Gastrocnemius medialis (tissue), 4 donors: ENCODE results near the gene TTC5. TPM values are rescaled to one million over a fixed set of nuclear protein-coding genes. Genes with fewer than 3 reads are reported as not detected.
"Not testable (repeated sequence)": the region's sequence is repeated elsewhere in the genome, so short reads cannot be mapped to it uniquely, and the experiment has no call there.

Experiments
- ATAC-seq, 2 donors: fragments of 150-250 bp; one replicate each; pipeline ENCODE4 v1.9.1; 2016
- DNase-seq, 2 donors: peaks; one replicate each; pipeline ENCODE4 v3.0.0-alpha.2; 2019
- H3K27ac ChIP-seq, 4 donors: fragments of 200-600 bp; sonication (generic); 1 replicate in 1 of 4; 2 replicates in 3 of 4; pipeline ENCODE4 v1.5.1; 2016 to 2018; ENCODE audit warnings: mild to moderate bottlenecking in 2 of 4, moderate library complexity in 1 of 4
- H3K27me3 ChIP-seq, 3 donors: fragments of 200-600 bp; sonication (generic) in 2 of 3; 1 replicate in 1 of 3; 2 replicates in 2 of 3; pipeline versions ENCODE4 v1.5.1 to v1.6.0; 2016 to 2019; ENCODE audit warnings: mild to moderate bottlenecking in 1 of 3, moderate library complexity in 1 of 3
- H3K36me3 ChIP-seq, 2 donors: fragments of 200-600 bp; sonication (generic) in 1 of 2; one replicate each; pipeline ENCODE4 v1.5.1; 2017 to 2018
- H3K4me1 ChIP-seq, 2 donors: fragments of 200-600 bp; sonication (generic) in 1 of 2; one replicate each; pipeline ENCODE4 v1.5.1; 2016 to 2017; ENCODE audit warnings: mild to moderate bottlenecking in 2 of 2
- H3K4me3 ChIP-seq, 4 donors: fragments of 200-600 bp; sonication (generic) in 3 of 4; 1 replicate in 1 of 4; 2 replicates in 3 of 4; pipeline ENCODE4 v1.5.1; 2016 to 2019; ENCODE audit warnings: mild to moderate bottlenecking in 2 of 4
- H3K9me3 ChIP-seq, 3 donors: fragments of 200-600 bp; sonication (generic) in 2 of 3; 1 replicate in 1 of 3; 2 replicates in 2 of 3; pipeline ENCODE4 v1.5.1; 2016 to 2019
- POLR2A ChIP-seq, 2 donors: fragments of 450-650 bp; IDR thresholded peaks; one replicate each; pipeline ENCODE4 v1.6.1; 2017; ENCODE audit warnings: antibody characterized with exemption in 2 of 2, mild to moderate bottlenecking in 2 of 2, moderate library complexity in 2 of 2
- in situ Hi-C, 4 donors: fragments of 200-750 bp; cut with MboI; loops; one replicate each; pipeline versions ENCODE4 v1.15.0 to v1.8.0; 2017; ENCODE audit warnings: low sequenced_read_pairs in 4 of 4
- intact Hi-C: fragments of 100-400 bp; cut with DNase I; formaldehyde crosslinking; loops from one replicate; pipeline ENCODE4 v1.15.1; 2023; ENCODE audit warnings: low total_unique reads
- total RNA-seq, 4 donors: library from RNA; depleted of rRNA; stranded (reverse); fragments of >200 nt; gene quantifications; one replicate each; pipeline versions ENCODE4 v1.1.0 to v1.2.3, GENCODE V29; 2016
- TF ChIP-seq, protein P1 (sequence below), 5 experiments: fragments of 450-650 bp in 3 of 5; fragments of 200-600 bp in 2 of 5; sonication (generic) in 2 of 5; IDR thresholded peaks in 4 of 5; conservative IDR thresholded peaks in 1 of 5; 1 replicate in 4 of 5; 2 replicates in 1 of 5; pipeline ENCODE4 v1.5.1; 2016 to 2019; ENCODE audit warnings: antibody characterized with exemption in 5 of 5, mild to moderate bottlenecking in 3 of 5, moderate library complexity in 3 of 5

TTC5 gene
- total RNA-seq, 4 donors from 2014 or later = 3.7 to 6.3 (median 4.8) TPM

DNA sequence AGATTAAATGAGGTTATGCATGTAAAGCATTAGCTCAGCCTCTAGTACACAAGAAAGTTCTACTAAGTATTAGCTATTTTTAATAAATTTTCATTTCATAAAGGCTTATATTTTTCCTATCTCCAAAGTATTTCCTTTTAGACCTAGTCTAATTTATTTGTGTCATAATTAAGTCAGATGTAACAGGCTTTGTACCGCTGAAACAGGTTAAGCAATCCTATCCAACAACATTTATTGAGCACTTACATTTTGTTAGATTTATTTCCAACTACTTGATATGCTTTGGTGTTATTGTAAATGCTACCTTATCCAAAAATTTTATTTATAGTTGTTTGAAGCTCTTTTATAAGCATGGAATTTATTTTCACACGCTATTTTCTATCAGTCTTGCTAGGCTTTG, 35.9 kb upstream of the TTC5 start:
- DNase-seq (no peak), ATAC-seq (no peak)
- Histone ChIP-seq H3K4me3 (peak overlapping the region in 3 of 4 donors; percentile 78 to 83 (median 79)), H3K9me3 (no peaks in the 10 kb centered on the region), H3K27ac (peak overlapping the region; percentile 88 to 94 (median 92)), H3K36me3 (peaks cover 0 to 5% of the 10 kb centered on the region in 2 donors), H3K4me1 (peaks cover 5 to 10% of the 10 kb centered on the region in 2 donors), H3K27me3 (no peaks in the 10 kb centered on the region)
- intact Hi-C loops = loop anchor here (2.0 to 10.0 kb wide), 3 partner anchors 271 to 763 kb away; partner anchors contain the start of gene TMEM253
- no peak for TF ChIP-seq POLR2A (IDR thresholded peaks at IDR 0.05)
- TF ChIP-seq, protein P1, sequence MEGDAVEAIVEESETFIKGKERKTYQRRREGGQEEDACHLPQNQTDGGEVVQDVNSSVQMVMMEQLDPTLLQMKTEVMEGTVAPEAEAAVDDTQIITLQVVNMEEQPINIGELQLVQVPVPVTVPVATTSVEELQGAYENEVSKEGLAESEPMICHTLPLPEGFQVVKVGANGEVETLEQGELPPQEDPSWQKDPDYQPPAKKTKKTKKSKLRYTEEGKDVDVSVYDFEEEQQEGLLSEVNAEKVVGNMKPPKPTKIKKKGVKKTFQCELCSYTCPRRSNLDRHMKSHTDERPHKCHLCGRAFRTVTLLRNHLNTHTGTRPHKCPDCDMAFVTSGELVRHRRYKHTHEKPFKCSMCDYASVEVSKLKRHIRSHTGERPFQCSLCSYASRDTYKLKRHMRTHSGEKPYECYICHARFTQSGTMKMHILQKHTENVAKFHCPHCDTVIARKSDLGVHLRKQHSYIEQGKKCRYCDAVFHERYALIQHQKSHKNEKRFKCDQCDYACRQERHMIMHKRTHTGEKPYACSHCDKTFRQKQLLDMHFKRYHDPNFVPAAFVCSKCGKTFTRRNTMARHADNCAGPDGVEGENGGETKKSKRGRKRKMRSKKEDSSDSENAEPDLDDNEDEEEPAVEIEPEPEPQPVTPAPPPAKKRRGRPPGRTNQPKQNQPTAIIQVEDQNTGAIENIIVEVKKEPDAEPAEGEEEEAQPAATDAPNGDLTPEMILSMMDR (IDR thresholded peaks at IDR 0.05 in 4 of 5, conservative IDR thresholded peaks at IDR 0.05 in 1 of 5) = no peak
- in situ Hi-C loops = loop anchor here (10.0 to 25.0 kb wide), 4 partner anchors 121 to 646 kb away; partner anchors contain the start of genes APEX1 (in 3 of the 4), OSGEP (in 3 of the 4), PIP4P1 (in 3 of the 4) and PNP (in 3 of the 4)

DNA sequence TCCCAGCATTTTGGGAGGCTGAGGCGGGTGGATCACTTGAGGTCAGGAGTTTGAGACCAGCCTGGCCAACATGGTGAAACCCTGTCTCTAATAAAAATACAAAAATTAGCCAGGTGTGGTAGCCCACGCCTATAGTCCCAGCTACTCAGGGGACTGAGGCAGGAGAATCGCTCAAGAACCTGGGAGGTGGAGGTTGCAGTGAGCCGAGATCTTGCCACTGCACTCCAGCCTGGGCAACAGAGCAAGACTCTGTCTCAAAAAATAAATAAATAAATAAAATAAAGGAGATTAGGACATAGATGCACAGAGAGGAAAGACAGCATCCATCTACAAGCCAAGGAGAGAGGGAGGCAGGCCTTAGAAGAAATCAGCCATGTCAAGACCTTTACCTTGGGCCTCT, 35.3 kb upstream of the TTC5 start:
- in situ Hi-C loops (loop anchor here (10.0 to 25.0 kb wide), 4 partner anchors 121 to 646 kb away; partner anchors contain the start of genes APEX1 (in 3 of the 4), OSGEP (in 3 of the 4), PIP4P1 (in 3 of the 4) and PNP (in 3 of the 4)), intact Hi-C loops (loop anchor here (5.0 to 10.0 kb wide), 2 partner anchors 271 to 764 kb away; partner anchors contain the start of gene TMEM253)

DNA sequence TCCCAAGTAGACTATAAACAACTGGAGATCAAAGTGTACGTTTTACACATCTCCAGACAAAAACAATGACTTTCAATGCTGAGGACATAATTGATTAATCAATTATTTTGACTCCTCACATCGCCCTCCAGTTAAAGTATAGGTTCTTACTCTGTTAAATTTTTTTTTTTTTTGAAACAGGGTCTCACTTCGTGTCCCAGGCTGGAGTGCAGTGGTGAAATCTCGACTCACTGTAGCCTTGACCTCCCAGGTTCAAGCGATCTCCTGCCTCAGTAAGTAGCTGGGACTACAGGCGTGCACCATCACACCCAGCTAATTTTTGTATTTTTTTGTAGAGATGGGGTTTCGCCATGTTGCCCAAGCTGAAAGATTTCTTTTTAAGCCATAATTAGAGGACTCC, 28.3 kb upstream of the TTC5 start:
- Histone ChIP-seq H3K27ac (peak overlapping the region; percentile 85 to 91 (median 88)), H3K4me3 (no peak overlapping the region), H3K9me3 (no peaks in the 10 kb centered on the region), H3K27me3 (no peaks in the 10 kb centered on the region), H3K36me3 (no peaks in the 10 kb centered on the region), H3K4me1 (peaks cover 10 to 16% of the 10 kb centered on the region in 2 donors)
- in situ Hi-C loops = loop anchor here (10.0 to 25.0 kb wide), 4 partner anchors 128 to 653 kb away; partner anchors contain the start of genes APEX1 (in 3 of the 4), OSGEP (in 3 of the 4), PIP4P1 (in 3 of the 4) and PNP (in 3 of the 4)
- intact Hi-C loops = loop anchor here (5.0 to 10.0 kb wide), 2 partner anchors 651 to 933 kb away; partner anchors contain the start of genes HNRNPC and METTL17
- ATAC-seq (no peak), DNase-seq (no peak)
- TF ChIP-seq, protein P1 (IDR thresholded peaks at IDR 0.05 in 4 of 5, conservative IDR thresholded peaks at IDR 0.05 in 1 of 5) = no peak

More for the DNA sequence above, 35.3 kb upstream of the TTC5 start:
- H3K4me1 ChIP-seq = peaks cover 5 to 10% of the 10 kb centered on the region in 2 donors
- DNase-seq, H3K4me3 ChIP-seq, H3K9me3 ChIP-seq, ATAC-seq, H3K27me3 ChIP-seq, H3K27ac ChIP-seq, H3K36me3 ChIP-seq: not testable (repeated sequence)

DNA sequence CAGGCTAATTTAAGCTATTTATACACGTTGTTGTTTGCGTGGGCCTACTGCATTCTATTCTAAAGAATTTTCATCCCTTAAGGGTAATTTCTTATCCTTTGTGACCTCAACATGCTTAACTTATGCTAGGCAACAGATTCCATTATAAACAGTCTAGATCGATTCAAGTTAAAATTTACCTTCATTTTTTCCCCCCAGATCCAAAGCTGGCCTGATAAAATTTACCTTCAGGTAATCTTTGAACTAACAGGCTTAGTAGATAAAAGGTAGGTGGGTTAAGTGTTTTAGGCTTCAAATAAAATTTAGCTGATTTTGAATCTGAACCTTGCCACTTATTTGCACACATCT, 27.7 kb upstream of the TTC5 start:
- DNase-seq = no peak
- intact Hi-C loops (loop anchor here (1.0 to 10.0 kb wide), 4 partner anchors 10 to 934 kb away; partner anchors contain the start of genes HNRNPC, METTL17 and PARP2), in situ Hi-C loops (loop anchor here (10.0 to 25.0 kb wide), 4 partner anchors 129 to 654 kb away; partner anchors contain the start of genes APEX1 (in 3 of the 4), OSGEP (in 3 of the 4), PIP4P1 (in 3 of the 4) and PNP (in 3 of the 4))
- TF ChIP-seq, protein P1 (IDR thresholded peaks at IDR 0.05 in 4 of 5, conservative IDR thresholded peaks at IDR 0.05 in 1 of 5) = no peak
- TF ChIP-seq POLR2A (IDR thresholded peaks at IDR 0.05) = no peak
- ATAC-seq = peak in 1 of 2 donors; percentile 4
- Histone ChIP-seq H3K27me3 (no peaks in the 10 kb centered on the region), H3K4me3 (peak overlapping the region; percentile 61 to 77 (median 70)), H3K36me3 (peaks cover 0 to under 1% of the 10 kb centered on the region in 2 donors), H3K27ac (peak overlapping the region; percentile 85 to 91 (median 88)), H3K4me1 (peaks cover 10 to 16% of the 10 kb centered on the region in 2 donors), H3K9me3 (no peaks in the 10 kb centered on the region)
